ENCODE data around the gene RABGAP1L. TPM values are rescaled to one million over a fixed set of nuclear protein-coding genes. Genes with fewer than 3 reads are reported as not detected.

Gene RABGAP1L
- total RNA-seq, 1 donor from 2014 or later, result 44.1 TPM

- Mint-ChIP-seq H3K4me1 (ENCODE audit: low read depth, unreplicated experiment) (no peaks in the 10 kb centered on the region), H3K4me3 (ENCODE audit: unreplicated experiment) (no peak overlapping the region)
- TF ChIP-seq, protein P1, sequence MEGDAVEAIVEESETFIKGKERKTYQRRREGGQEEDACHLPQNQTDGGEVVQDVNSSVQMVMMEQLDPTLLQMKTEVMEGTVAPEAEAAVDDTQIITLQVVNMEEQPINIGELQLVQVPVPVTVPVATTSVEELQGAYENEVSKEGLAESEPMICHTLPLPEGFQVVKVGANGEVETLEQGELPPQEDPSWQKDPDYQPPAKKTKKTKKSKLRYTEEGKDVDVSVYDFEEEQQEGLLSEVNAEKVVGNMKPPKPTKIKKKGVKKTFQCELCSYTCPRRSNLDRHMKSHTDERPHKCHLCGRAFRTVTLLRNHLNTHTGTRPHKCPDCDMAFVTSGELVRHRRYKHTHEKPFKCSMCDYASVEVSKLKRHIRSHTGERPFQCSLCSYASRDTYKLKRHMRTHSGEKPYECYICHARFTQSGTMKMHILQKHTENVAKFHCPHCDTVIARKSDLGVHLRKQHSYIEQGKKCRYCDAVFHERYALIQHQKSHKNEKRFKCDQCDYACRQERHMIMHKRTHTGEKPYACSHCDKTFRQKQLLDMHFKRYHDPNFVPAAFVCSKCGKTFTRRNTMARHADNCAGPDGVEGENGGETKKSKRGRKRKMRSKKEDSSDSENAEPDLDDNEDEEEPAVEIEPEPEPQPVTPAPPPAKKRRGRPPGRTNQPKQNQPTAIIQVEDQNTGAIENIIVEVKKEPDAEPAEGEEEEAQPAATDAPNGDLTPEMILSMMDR (IDR thresholded peaks at IDR 0.05; ENCODE audit: partially characterized antibody, unreplicated experiment), result no peak
These were observed 274.1 kb downstream of the RABGAP1L start for GRCh38 chr1:174433451-174433850.

GRCh38 chr1:174445351-174445750 is 286.0 kb downstream of the RABGAP1L start:
- Mint-ChIP-seq H3K4me1 (ENCODE audit: low read depth, unreplicated experiment) (no peaks in the 10 kb centered on the region), H3K27ac (ENCODE audit: unreplicated experiment) (no peak overlapping the region), H3K9me3 (ENCODE audit: unreplicated experiment) (peaks cover 3% of the 10 kb centered on the region), H3K36me3 (ENCODE audit: unreplicated experiment) (no peaks in the 10 kb centered on the region), H3K27me3 (ENCODE audit: unreplicated experiment) (no peaks in the 10 kb centered on the region), H3K4me3 (ENCODE audit: unreplicated experiment) (no peak overlapping the region)
- TF ChIP-seq, protein P1 (IDR thresholded peaks at IDR 0.05; ENCODE audit: partially characterized antibody, unreplicated experiment), result no peak
- no peak for DNase-seq

More at GRCh38 chr1:174433451-174433850, 274.1 kb downstream of the RABGAP1L start:
- no peak overlapping the region for H3K27ac Mint-ChIP-seq (ENCODE audit: unreplicated experiment)
- H3K36me3 Mint-ChIP-seq (ENCODE audit: unreplicated experiment), result no peaks in the 10 kb centered on the region
- no peaks in the 10 kb centered on the region for H3K27me3 Mint-ChIP-seq (ENCODE audit: unreplicated experiment)
- H3K9me3 Mint-ChIP-seq (ENCODE audit: unreplicated experiment), result no peaks in the 10 kb centered on the region
- no peak for DNase-seq

DNA sequence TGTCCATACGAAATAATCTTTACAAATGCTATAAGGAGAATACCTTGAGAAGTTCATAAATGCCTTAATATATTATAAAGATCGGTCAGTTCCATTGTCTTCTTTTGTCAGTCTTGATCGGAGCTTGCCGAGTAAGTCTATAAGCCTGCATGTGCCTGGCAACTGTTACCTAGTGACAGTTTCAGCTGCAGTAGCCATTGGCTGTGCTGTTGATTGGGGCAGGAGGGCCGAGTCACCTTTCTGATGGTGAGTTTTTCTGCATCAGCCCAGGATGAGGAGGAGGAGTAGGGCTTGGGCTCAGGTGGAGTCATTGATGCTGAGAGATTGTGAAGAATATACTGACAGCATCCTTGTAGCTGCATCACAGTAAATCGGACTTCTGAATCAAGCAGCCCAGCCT is 286.5 kb downstream of the RABGAP1L start:
- Mint-ChIP-seq H3K4me1 (ENCODE audit: low read depth, unreplicated experiment) (no peaks in the 10 kb centered on the region), H3K4me3 (ENCODE audit: unreplicated experiment) (no peak overlapping the region), H3K36me3 (ENCODE audit: unreplicated experiment) (no peaks in the 10 kb centered on the region), H3K9me3 (ENCODE audit: unreplicated experiment) (peaks cover 3% of the 10 kb centered on the region), H3K27ac (ENCODE audit: unreplicated experiment) (no peak overlapping the region), H3K27me3 (ENCODE audit: unreplicated experiment) (no peaks in the 10 kb centered on the region)
- DNase-seq, result no peak
- TF ChIP-seq, protein P1 (IDR thresholded peaks at IDR 0.05; ENCODE audit: partially characterized antibody, unreplicated experiment), result no peak

GRCh38 chr1:174447866-174448530 is 288.7 kb downstream of the RABGAP1L start, which contains the start of gene GPR52:
GPR52 (plus strand) TSS chr1:174447964; CDS start chr1:174448112, 148 bp downstream.
- Mint-ChIP-seq H3K4me3 (ENCODE audit: unreplicated experiment) (no peak within 1 kb of the TSS), H3K27me3 (ENCODE audit: unreplicated experiment) (no peaks in the 10 kb centered on the region), H3K4me1 (ENCODE audit: low read depth, unreplicated experiment) (no peaks in the 10 kb centered on the region), H3K36me3 (ENCODE audit: unreplicated experiment) (no peaks in the 10 kb centered on the region), H3K27ac (ENCODE audit: unreplicated experiment) (no peak within 1 kb of the TSS), H3K9me3 (ENCODE audit: unreplicated experiment) (peaks cover 3% of the 10 kb centered on the region)
- TF ChIP-seq, protein P1 (IDR thresholded peaks at IDR 0.05; ENCODE audit: partially characterized antibody, unreplicated experiment), result no peak
- no peak for DNase-seq

DNA sequence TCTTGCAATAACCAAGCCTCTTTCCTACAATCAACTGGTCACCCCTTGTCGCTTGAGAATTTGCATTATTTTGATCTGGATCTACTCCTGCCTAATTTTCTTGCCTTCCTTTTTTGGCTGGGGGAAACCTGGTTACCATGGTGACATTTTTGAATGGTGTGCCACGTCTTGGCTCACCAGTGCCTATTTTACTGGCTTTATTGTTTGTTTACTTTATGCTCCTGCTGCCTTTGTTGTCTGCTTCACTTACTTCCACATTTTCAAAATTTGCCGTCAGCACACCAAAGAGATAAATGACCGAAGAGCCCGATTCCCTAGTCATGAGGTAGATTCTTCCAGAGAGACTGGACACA is 289.2 kb downstream of the RABGAP1L start:
- no peaks in the 10 kb centered on the region for H3K27me3 Mint-ChIP-seq (ENCODE audit: unreplicated experiment)
- peaks cover 3% of the 10 kb centered on the region for H3K9me3 Mint-ChIP-seq (ENCODE audit: unreplicated experiment)
- H3K4me1 Mint-ChIP-seq (ENCODE audit: low read depth, unreplicated experiment), result no peaks in the 10 kb centered on the region
- no peaks in the 10 kb centered on the region for H3K36me3 Mint-ChIP-seq (ENCODE audit: unreplicated experiment)
- TF ChIP-seq, protein P1 (IDR thresholded peaks at IDR 0.05; ENCODE audit: partially characterized antibody, unreplicated experiment), result no peak
- H3K27ac Mint-ChIP-seq (ENCODE audit: unreplicated experiment), result no peak overlapping the region
- no peak for DNase-seq
- H3K4me3 Mint-ChIP-seq (ENCODE audit: unreplicated experiment), result no peak overlapping the region

Measured in glutamatergic neuron (in vitro differentiated cells).